Tibial artery (tissue), 4 donors: ENCODE data around the gene PITPNM1.
"Not testable (repeated sequence)": the region's sequence is repeated elsewhere in the genome, so short reads cannot be mapped to it uniquely, and the experiment has no call there.

Experiments
- DNase-seq, 2 donors: peaks; one replicate each; pipeline ENCODE4 v3.0.0-alpha.2; 2019
- H3K27ac ChIP-seq, 2 donors: fragments of 200-600 bp; sonication (generic) in 1 of 2; 1 replicate in 1 of 2; 2 replicates in 1 of 2; pipeline ENCODE4 v1.5.1; 2018 to 2019; ENCODE audit warnings: mild to moderate bottlenecking in 1 of 2
- H3K27me3 ChIP-seq, 2 donors: fragments of 200-600 bp; sonication (generic) in 1 of 2; one replicate each; pipeline versions ENCODE4 v1.5.1 to v1.6.0; 2016 to 2019
- H3K36me3 ChIP-seq, 3 donors: fragments of 200-600 bp; sonication (generic) in 2 of 3; one replicate each; pipeline ENCODE4 v1.5.1; 2016 to 2019; ENCODE audit warnings: mild to moderate bottlenecking in 2 of 3
- H3K4me1 ChIP-seq, 4 donors: fragments of 200-600 bp; sonication (generic) in 2 of 4; 1 replicate in 3 of 4; 2 replicates in 1 of 4; pipeline ENCODE4 v1.5.1; 2016 to 2019
- H3K4me3 ChIP-seq, 2 donors: fragments of 200-600 bp; sonication (generic) in 1 of 2; 1 replicate in 1 of 2; 2 replicates in 1 of 2; pipeline ENCODE4 v1.5.1; 2018 to 2019; ENCODE audit warnings: mild to moderate bottlenecking in 2 of 2
- H3K9me3 ChIP-seq, 3 donors: fragments of 200-600 bp; sonication (generic) in 1 of 3; one replicate each; pipeline ENCODE4 v1.5.1; 2016 to 2019
- intact Hi-C: fragments of 100-400 bp; cut with DNase I; formaldehyde crosslinking; loops from one replicate; pipeline ENCODE4 v1.15.0; 2023; ENCODE audit warnings: low total_unique reads
- TF ChIP-seq, protein P1 (sequence below), 2 experiments: fragments of 200-600 bp in 1 of 2; fragments of 450-650 bp in 1 of 2; IDR thresholded peaks; one replicate each; pipeline ENCODE4 v1.5.1; 2017 to 2019; ENCODE audit warnings: antibody characterized with exemption in 2 of 2, mild to moderate bottlenecking in 1 of 2, moderate library complexity in 1 of 2

Gene PITPNM1

DNA sequence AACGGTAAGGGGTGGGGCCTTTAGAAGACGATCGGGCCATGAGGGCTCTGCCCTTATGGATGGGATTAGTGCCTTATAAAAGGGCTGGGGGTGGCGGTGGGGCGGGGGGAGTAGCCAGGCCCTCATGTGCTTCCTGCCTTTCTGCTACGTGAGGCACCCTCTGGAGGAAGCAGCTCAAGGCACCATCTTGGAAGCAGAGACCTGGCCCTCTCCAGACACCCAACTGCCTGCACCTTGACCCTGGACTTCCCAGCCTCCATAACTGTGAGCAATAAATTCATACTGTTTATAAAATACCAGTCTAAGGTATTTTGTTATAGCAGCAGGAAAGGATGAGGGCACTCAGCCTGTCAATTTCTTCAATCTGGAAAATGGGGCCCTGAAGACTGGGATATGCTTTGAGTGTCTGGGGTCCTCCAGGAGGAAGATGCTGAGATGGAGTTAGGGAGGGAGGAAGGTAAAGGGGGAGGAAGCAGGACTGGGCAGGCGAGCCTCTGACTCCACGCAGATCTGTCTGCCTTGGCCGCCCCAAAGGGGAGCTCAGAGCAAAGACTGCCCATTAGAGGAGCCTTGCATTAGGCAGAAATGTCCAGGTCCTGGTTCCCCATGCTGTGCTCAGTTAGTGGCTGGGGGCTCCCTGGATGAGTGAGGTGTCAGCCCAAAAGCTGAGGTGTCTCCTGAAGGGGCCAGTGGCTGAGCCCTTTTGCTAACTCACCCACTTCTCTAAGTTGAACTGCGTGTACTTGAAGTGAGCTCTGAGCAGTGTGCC is 12.8 kb upstream of the PITPNM1 start:
- no peak overlapping the region for H3K4me3 ChIP-seq
- intact Hi-C loops, result no loop called here
- H3K27ac ChIP-seq, result no peak overlapping the region
- H3K4me1 ChIP-seq, result no peaks in the 10 kb centered on the region
- no peak for DNase-seq
- H3K9me3 ChIP-seq, result no peaks in the 10 kb centered on the region
- H3K36me3 ChIP-seq, result no peaks in the 10 kb centered on the region
- TF ChIP-seq, protein P1, sequence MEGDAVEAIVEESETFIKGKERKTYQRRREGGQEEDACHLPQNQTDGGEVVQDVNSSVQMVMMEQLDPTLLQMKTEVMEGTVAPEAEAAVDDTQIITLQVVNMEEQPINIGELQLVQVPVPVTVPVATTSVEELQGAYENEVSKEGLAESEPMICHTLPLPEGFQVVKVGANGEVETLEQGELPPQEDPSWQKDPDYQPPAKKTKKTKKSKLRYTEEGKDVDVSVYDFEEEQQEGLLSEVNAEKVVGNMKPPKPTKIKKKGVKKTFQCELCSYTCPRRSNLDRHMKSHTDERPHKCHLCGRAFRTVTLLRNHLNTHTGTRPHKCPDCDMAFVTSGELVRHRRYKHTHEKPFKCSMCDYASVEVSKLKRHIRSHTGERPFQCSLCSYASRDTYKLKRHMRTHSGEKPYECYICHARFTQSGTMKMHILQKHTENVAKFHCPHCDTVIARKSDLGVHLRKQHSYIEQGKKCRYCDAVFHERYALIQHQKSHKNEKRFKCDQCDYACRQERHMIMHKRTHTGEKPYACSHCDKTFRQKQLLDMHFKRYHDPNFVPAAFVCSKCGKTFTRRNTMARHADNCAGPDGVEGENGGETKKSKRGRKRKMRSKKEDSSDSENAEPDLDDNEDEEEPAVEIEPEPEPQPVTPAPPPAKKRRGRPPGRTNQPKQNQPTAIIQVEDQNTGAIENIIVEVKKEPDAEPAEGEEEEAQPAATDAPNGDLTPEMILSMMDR (IDR thresholded peaks at IDR 0.05), result no peak
- H3K27me3 ChIP-seq, result peaks cover 0 to 36% of the 10 kb centered on the region in 2 donors

DNA sequence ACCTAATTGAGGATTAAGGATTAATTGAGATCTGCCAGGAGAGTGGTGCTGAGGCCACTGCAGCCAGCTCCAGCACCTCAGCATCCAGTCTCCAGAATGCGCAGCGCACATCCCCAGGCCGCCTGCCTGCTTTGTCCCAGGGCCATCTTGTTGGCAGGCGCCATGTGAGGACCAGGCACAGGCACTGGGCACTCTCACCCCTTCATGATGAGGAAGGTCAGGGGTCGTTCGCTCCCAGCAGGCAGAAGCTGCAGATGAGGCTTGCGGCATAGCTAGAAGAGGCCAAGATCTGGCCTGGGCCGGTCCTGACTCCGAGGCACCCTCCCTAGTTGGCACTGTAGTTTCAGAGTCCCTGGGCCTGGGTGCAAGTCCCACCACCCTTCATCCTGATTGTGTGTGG is 11.6 kb upstream of the PITPNM1 start:
- TF ChIP-seq, protein P1 (IDR thresholded peaks at IDR 0.05), result no peak

GRCh38 chr11:67514116-67514515 is 9.0 kb upstream of the PITPNM1 start:
- H3K4me3 ChIP-seq, result no peak overlapping the region
- peaks cover 0 to 1% (median under 1%) of the 10 kb centered on the region in 4 donors for H3K4me1 ChIP-seq
- no peak for DNase-seq
- H3K27me3 ChIP-seq, result peaks cover 0 to 19% of the 10 kb centered on the region in 2 donors
- H3K27ac ChIP-seq, result no peak overlapping the region
- intact Hi-C loops, result no loop called here
- no peaks in the 10 kb centered on the region for H3K36me3 ChIP-seq
- TF ChIP-seq, protein P1 (IDR thresholded peaks at IDR 0.05), result no peak
- no peaks in the 10 kb centered on the region for H3K9me3 ChIP-seq

More for the DNA sequence above, 11.6 kb upstream of the PITPNM1 start:
- DNase-seq, result no peak
- Histone ChIP-seq H3K4me1 (no peaks in the 10 kb centered on the region), H3K9me3 (no peaks in the 10 kb centered on the region), H3K27me3 (peaks cover 0 to 30% of the 10 kb centered on the region in 2 donors), H3K36me3 (no peaks in the 10 kb centered on the region), H3K27ac (no peak overlapping the region), H3K4me3 (no peak overlapping the region)
- intact Hi-C loops, result no loop called here

- intact Hi-C loops, H3K4me3 ChIP-seq, DNase-seq, H3K36me3 ChIP-seq, H3K27ac ChIP-seq, H3K9me3 ChIP-seq: not testable (repeated sequence)
- peaks cover 0 to 18% (median 15%) of the 10 kb centered on the region in 4 donors for H3K4me1 ChIP-seq
- peaks cover 0 to 13% of the 10 kb centered on the region in 2 donors for H3K27me3 ChIP-seq
Measured at GRCh38 chr11:67511558-67511957, 6.4 kb upstream of the PITPNM1 start.

DNA sequence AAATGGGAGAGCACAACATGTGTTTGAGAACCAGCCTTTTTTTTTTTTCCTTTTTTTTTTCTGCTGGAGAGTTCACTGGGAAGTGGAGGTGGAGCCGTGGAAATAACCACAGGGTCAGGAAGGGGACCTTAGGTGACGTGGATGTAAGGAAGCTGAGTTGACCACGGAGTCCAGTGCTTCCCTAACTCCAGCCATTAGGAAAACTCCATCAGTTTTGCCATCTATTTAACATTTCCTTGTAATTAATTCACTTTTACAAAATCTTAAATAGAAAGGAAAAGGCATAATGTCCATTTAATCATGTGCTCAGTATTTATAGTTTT is 4.8 kb upstream of the PITPNM1 start:
- Histone ChIP-seq H3K4me3 (no peak overlapping the region), H3K4me1 (peaks cover 0 to 32% (median 30%) of the 10 kb centered on the region in 4 donors), H3K36me3 (peaks cover 0 to 6% (median 6%) of the 10 kb centered on the region in 3 donors), H3K9me3 (no peaks in the 10 kb centered on the region), H3K27me3 (peaks cover 0 to 8% of the 10 kb centered on the region in 2 donors), H3K27ac (no peak overlapping the region)
- no peak for DNase-seq
- TF ChIP-seq, protein P1 (IDR thresholded peaks at IDR 0.05), result no peak
- intact Hi-C loops, result no loop called here

- H3K27me3 ChIP-seq, result peaks cover 0 to 8% of the 10 kb centered on the region in 2 donors
- no peaks in the 10 kb centered on the region for H3K9me3 ChIP-seq
- TF ChIP-seq, protein P1 (IDR thresholded peaks at IDR 0.05), result no peak
- DNase-seq, result peak; percentile 98 to 99
- H3K36me3 ChIP-seq, result peaks cover 0 to 6% (median 6%) of the 10 kb centered on the region in 3 donors
- H3K27ac ChIP-seq, result peak overlapping the region; percentile 92 to 99
- intact Hi-C loops, result loop anchor here (5.0 kb wide), 1 partner anchor 156 kb away; the partner anchor contains the start of gene POLD4
- H3K4me3 ChIP-seq, result peak overlapping the region; percentile 76 to 80
- peaks cover 0 to 46% (median 42%) of the 10 kb centered on the region in 4 donors for H3K4me1 ChIP-seq
Measured at GRCh38 chr11:67508486-67509121, 3.4 kb upstream of the PITPNM1 start.
